HFF-Myc (cell line): ENCODE results near the gene FYB2.

Experiments used
- DNase-seq: peaks from one replicate; pipeline ENCODE4 v3.0.0-alpha.2; 2011; ENCODE audit warnings: low read depth; ENCODE audit errors: extremely low read depth
- H3K4me3 ChIP-seq: replicated peaks from 2 replicates; pipeline ENCODE4 v1.5.1; 2011; ENCODE audit warnings: low read depth, mild to moderate bottlenecking, control low read depth, low read length
- TF ChIP-seq, protein P1 (sequence below): IDR thresholded peaks from 2 replicates; pipeline ENCODE4 v1.5.1; 2012; ENCODE audit warnings: mild to moderate bottlenecking, low read depth, low read length, control low read depth; ENCODE audit errors: missing control alignments

The FYB2 gene, protein sequence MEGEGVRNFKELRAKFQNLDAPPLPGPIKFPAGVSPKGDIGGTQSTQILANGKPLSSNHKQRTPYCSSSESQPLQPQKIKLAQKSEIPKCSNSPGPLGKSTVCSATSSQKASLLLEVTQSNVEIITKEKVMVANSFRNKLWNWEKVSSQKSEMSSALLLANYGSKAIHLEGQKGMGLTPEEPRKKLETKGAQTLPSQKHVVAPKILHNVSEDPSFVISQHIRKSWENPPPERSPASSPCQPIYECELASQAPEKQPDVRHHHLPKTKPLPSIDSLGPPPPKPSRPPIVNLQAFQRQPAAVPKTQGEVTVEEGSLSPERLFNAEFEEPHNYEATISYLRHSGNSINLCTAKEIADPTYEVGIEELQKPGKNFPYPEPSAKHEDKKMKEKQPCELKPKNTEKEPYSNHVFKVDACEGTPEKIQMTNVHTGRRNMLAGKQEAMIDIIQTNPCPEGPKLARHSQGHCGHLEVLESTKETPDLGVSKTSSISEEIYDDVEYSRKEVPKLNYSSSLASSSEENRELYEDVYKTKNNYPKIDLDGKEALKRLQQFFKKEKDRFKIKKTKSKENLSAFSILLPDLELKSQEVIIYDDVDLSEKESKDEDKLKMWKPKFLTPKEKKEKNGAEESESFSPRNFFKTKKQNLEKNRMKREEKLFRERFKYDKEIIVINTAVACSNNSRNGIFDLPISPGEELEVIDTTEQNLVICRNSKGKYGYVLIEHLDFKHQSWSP

GRCh38 chr1:56819387-56819899 lies at the start of gene FYB2:
Gene FYB2 (minus strand): TSS chr1:56819404. CDS start chr1:56819290, 114 bp downstream.
- TF ChIP-seq, protein P1, sequence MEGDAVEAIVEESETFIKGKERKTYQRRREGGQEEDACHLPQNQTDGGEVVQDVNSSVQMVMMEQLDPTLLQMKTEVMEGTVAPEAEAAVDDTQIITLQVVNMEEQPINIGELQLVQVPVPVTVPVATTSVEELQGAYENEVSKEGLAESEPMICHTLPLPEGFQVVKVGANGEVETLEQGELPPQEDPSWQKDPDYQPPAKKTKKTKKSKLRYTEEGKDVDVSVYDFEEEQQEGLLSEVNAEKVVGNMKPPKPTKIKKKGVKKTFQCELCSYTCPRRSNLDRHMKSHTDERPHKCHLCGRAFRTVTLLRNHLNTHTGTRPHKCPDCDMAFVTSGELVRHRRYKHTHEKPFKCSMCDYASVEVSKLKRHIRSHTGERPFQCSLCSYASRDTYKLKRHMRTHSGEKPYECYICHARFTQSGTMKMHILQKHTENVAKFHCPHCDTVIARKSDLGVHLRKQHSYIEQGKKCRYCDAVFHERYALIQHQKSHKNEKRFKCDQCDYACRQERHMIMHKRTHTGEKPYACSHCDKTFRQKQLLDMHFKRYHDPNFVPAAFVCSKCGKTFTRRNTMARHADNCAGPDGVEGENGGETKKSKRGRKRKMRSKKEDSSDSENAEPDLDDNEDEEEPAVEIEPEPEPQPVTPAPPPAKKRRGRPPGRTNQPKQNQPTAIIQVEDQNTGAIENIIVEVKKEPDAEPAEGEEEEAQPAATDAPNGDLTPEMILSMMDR: no peak
- no peak for DNase-seq
- H3K4me3 ChIP-seq: no peak within 1 kb of the TSS

- TF ChIP-seq, protein P1: no peak
- DNase-seq: no peak
- no peak overlapping the region for H3K4me3 ChIP-seq
These were observed 49.6 kb upstream of the FYB2 start for GRCh38 chr1:56868761-56869160.

- TF ChIP-seq, protein P1: no peak
- H3K4me3 ChIP-seq: no peak overlapping the region
- DNase-seq: no peak
These were observed 48.3 kb upstream of the FYB2 start for GRCh38 chr1:56867491-56867890.

- TF ChIP-seq, protein P1: no peak
- no peak overlapping the region for H3K4me3 ChIP-seq
- peak; percentile 37 for DNase-seq
These were observed 47.5 kb upstream of the FYB2 start for GRCh38 chr1:56866656-56867055.

DNA sequence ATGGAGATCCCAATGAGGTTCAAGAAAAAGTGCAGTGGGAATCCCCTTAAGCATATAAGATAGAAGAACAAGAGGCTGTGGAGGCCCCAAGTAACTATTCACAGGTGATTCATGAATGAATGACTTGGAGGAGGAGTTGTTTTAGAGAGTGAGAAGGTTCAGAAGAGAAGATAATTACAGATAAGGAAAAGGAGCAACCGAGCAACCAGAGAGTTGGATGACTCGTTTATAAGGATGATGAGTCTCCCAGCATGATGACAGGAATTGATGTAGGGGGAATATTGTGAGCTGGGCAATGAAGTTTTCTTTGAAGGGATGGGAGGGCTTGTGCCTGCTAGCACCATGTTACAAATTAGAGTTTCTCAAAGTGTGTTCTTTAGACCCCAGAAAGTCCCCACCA lies 45.2 kb upstream of the FYB2 start:
- TF ChIP-seq, protein P1: no peak
- no peak for DNase-seq
- no peak overlapping the region for H3K4me3 ChIP-seq

GRCh38 chr1:56863265-56863992 lies 44.2 kb upstream of the FYB2 start:
- TF ChIP-seq, protein P1: no peak
- no peak overlapping the region for H3K4me3 ChIP-seq
- no peak for DNase-seq
